ENCODE results near the gene SLC26A2.
A peak's percentile ranks its signal among the peaks of the same experiment; 100 is the strongest.

SLC26A2 gene

GRCh38 chr5:149962601-149963300, 2.2 kb downstream of the SLC26A2 start:
- DNase-seq, result no peak

- DNase-seq, result no peak
Observed at GRCh38 chr5:149963729-149964128, 3.2 kb downstream of the SLC26A2 start.

- DNase-seq, result no peak
Observed at GRCh38 chr5:149966946-149967345, 6.4 kb downstream of the SLC26A2 start.

DNA sequence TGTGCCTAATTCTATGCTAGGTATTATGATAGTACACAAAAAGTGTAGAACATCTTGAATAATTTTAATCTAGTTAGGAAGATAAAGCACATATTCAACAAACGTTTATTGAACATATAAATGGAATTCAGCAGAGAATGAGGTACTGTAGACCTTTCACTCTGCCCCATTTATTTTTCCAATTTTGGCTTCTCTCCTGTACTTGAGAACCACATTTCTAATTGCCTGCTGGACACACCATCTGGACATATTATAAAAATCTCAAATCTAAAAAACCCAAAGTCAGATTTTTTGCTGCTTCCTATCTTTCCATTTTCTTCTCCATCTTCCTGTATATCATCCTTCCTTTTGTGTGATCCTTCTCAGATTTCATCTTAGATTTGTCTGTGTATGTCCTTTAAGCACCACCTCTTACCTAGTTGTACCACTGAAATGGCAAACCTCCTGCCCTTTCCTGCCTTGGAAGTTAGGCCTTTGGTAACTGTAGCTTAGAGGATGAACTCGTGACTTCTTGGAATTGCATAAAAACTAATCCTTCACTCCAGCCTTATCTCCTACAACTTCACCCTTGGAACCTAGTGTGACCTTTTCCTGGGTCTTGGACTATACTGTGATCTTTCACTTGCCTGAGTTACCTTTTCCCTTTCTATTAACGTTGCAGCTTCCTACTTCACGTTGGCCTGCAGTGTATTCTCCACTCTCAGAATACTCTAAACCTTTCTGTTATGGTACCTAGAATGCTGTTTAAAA, 8.8 kb downstream of the SLC26A2 start:
- no peak for DNase-seq

DNA sequence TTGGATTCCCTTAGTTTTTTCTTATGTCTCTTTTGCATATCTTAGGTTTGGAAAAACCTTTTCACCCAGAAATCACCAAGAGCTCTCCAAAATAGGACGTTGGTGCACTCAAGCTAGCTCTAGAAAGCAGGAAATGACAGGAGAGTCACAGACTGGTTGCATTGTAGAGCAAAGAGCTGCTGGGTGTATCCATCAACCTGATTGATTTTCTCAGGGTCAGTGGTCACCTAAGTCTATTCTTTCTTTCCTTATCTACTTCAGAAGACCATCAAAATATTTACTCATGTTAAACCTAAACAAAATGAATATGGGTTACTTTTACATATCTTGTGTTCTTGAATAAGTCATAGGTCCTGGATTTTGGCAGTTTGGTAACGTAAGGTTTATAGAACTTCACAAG, 14.9 kb downstream of the SLC26A2 start:
- no peak for DNase-seq

GRCh38 chr5:149979896-149980295, 19.3 kb downstream of the SLC26A2 start:
- no peak for DNase-seq

DNA sequence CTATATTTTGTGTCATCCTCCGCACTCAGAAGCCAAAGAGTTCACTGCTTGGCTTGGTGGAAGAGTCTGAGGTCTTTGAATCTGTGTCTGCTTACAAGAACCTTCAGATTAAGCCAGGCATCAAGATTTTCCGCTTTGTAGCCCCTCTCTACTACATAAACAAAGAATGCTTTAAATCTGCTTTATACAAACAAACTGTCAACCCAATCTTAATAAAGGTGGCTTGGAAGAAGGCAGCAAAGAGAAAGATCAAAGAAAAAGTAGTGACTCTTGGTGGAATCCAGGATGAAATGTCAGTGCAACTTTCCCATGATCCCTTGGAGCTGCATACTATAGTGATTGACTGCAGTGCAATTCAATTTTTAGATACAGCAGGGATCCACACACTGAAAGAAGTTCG, 20.6 kb downstream of the SLC26A2 start:
- no peak for DNase-seq

- no peak for DNase-seq
Observed at GRCh38 chr5:149982505-149982904, 21.9 kb downstream of the SLC26A2 start.

GRCh38 chr5:149988126-149988525, 27.6 kb downstream of the SLC26A2 start:
- no peak for DNase-seq

DNA sequence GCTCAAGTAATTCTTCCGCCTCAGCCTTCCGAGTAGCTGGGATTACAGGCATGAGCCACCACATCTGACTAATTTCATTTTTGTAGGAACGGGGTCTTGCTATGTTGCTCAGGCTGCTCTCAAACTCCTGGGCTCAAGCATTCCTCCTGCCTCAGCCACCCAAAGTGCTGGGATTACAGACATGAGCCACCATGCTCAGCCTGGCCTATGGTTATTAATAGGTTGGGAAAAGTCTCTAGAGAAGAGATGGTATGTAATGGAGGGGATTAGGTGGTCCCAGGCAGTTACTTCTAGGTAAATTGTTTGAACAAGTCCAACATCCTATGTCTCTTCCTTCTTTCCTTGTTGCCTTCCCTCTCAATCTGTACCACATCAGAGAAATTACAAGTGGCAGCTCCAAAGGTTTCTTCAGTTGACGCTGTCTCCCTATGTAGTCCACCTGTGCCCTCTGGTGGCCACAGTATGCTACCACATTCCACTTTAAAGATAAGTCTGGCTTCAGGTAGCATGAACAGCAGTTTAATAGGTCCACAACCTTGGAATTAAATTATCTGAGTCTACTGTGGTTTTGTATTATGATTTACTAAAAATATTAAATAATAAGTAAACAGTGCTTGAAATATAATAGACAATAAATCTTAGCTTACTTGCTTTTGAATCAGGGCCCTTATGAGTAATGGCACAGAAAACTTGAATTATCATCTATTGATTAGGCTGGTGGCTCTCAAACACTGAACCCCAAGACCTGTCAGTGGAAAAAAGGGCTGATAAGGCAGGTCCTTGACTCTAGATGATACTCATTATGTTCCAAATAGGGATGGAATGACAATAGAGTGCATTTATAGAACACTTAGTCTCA, 30.2 kb downstream of the SLC26A2 start:
- peak; percentile 8 for DNase-seq

- no peak for DNase-seq
Observed at GRCh38 chr5:149993471-149993870, 32.9 kb downstream of the SLC26A2 start.

GRCh38 chr5:149995385-149996204, 35.0 kb downstream of the SLC26A2 start:
- DNase-seq, result no peak

- no peak for DNase-seq
Observed at GRCh38 chr5:149996205-149996890, 35.8 kb downstream of the SLC26A2 start.

- no peak for DNase-seq
Observed at GRCh38 chr5:149998281-149998680, 37.7 kb downstream of the SLC26A2 start.

DNA sequence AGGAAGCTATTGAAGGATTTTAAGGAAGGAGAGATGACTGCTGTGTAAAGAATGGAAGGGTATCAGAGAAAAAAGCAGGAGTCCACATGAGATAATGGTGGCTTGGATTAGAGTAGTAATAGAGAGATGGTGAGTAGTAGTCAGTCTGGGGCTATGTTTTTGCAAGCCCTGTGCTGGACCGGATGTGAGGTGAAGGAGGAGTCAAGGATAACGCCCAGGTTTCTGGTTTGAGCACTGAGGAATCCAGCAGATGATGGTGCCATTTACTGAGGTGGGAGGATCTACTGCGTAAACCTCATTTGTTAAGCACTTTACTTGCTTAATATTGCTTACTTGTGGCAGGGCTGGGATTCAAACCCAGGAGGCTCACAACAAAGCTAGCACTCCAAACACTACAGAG, 38.8 kb downstream of the SLC26A2 start:
- DNase-seq, result no peak

DNA sequence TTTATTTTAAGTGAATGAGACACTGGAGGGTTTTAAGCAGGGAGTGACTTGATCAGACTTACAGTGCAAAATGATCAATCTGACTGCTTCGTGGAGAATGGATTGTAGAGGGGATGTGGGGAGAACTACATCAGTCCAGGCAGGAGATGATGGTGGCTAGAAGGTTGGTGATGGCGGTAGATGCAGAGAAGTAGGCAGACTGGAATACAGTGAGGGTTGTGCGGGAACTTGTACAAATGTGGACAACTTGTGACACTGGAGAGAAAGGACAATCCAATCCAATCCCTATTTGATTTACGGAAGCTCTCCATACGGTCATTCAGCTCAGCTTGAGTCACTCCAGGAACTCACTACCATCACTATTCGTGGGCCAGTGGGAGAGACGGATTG, 39.3 kb downstream of the SLC26A2 start:
- DNase-seq, result no peak

DNA sequence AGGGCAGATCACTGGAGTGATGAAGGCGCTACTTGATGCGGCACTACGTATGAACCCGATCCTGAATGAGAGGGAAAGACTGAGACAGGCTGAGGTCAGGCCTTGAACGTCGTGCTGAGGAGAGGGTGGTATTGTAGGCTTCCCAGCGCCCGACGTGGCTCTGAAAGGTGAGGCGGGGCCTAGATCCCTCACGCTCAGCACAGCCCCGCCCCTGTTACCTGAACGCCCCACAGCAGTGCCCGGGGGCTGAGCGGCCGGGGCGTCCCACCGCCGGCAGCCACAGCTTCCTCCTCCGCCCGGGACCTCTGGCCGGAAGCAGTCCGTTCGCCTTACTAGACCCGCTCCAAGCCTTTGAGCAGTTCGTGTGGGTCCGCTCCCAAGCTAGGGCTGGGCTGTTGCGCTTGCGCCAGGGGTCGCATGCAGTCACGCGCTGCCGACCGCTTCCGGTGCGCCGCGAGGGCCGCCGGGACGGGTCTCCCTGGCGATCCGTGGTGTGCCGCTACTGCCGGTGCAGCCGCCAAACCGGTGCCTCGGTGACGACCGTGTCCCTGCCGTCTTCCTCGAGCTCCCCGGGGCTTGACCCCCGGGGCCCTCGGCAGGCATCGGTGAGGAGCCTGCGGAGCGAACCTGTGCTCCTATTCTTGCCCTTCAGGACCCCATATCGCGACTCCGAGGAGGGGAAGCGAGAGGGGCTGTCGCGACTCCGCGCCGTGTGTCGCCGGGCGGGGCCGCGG, 39.9 kb downstream of the SLC26A2 start, which contains the start of the genes HMGXB3 and TIGD6:
TSS of gene HMGXB3 (plus strand) at position 484 of the 734 bp plus-strand sequence. CDS start 4,114 bp downstream, outside the sequence.
TSS of gene TIGD6 (minus strand) at position 399 of the 734 bp plus-strand sequence. CDS start 4,306 bp downstream, outside the sequence.
- peak; percentile 75 for DNase-seq

DNA sequence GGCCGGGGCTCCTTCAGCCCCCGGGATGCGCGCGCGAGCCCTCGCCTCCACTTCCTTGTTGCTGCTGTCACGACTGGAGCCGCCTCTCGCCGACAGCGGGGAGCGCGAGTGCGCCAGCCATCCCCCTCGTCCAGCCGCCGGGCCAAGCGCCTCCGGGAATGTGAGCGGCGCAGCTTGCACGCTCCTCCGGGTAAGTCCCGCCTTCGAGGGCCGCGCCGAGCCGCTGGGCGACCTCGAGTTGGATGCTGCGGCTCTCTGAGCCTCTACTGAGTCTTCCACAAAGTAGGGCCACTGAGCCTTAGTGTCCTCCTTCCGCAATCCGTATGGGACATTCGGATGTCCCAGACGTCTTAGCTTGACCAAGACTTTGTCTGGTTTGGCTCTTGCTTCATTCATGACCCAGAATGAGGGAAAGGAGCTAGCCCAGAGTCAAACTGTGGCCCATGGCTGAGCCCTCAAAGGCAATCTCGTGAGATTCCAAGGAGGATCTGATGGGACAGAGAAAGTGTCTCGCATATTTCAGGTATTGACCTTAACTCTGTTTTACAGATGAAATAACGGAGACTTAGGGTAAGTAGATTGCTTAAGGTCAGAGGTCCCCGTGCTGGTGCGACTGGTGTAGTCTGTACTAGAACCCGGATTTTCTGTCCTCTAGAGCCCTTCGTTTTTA, 40.6 kb downstream of the SLC26A2 start:
- DNase-seq, result no peak

DNA sequence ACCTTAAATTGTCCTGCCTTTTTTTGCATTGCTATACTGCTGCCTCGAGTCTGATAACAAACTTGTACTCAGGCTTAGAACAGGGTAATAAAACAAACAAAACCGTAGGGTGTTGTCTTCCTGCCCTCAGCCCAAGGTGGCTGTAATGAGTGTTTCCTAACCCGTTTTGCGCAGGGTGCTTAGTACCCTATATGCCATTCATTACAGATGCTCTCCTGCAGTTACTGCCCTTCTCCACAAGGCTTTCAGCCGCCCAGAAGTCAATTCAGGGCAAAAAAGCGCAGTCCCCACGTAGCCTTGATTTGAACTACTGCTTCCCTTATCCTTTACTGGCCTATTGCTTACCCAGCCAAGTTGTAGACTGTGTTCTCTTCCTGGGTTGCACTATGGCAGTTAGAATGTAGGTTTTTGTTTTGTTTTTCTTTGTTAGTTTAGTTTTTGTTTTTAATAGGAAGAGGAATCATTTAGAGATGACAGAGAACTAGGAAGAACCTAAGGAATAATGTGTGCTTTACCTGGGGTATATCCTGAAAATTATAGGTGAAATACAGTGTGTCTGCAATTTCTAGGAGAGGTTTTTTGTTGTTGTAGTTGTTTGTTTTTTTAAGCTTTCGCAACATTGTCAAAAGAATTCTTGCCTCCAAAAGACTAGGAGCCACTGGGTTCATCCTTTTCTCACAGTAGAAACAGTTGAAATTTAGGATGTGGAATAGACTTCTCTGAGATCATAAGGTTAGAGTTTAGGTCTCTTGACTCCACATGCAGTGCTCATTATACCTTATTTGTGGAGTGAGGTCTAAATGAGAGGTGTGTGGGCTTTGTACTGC, 41.3 kb downstream of the SLC26A2 start:
- no peak for DNase-seq

DNA sequence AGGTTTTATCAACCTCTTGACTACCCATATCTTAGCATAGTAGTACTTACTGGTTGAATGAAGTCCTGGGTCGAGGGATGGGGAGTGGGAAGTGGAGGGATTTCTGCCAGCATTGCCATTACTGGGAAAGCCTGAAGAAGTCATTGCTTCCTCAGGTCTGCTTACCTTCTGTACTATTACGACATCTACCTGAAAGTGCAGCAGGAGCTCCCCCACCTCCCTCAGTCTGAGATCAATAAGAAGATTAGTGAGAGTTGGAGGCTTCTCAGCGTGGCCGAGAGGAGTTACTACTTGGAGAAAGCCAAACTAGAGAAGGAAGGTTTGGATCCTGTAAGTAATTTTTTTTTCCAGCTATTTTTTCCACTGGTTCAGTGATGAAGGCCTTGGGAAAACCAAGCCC, 45.8 kb downstream of the SLC26A2 start:
- DNase-seq, result no peak
